Stimulated activated CD8-positive, alpha-beta memory T cell treated with anti-CD3 and anti-CD28 coated beads, Interleukin-15, amount 100 ng/mL, for 1 hour (primary cell): ENCODE measurements around the gene RNU6-9.
A peak's percentile ranks its signal among the peaks of the same experiment; 100 is the strongest.
"Not testable (repeated sequence)": the region's sequence is repeated elsewhere in the genome, so short reads cannot be mapped to it uniquely, and the experiment has no call there.

Source experiments
- DNase-seq: peaks from one replicate; pipeline ENCODE4 v3.0.0-alpha.2; 2020; ENCODE audit warnings: low read depth

RNU6-9 gene

DNA sequence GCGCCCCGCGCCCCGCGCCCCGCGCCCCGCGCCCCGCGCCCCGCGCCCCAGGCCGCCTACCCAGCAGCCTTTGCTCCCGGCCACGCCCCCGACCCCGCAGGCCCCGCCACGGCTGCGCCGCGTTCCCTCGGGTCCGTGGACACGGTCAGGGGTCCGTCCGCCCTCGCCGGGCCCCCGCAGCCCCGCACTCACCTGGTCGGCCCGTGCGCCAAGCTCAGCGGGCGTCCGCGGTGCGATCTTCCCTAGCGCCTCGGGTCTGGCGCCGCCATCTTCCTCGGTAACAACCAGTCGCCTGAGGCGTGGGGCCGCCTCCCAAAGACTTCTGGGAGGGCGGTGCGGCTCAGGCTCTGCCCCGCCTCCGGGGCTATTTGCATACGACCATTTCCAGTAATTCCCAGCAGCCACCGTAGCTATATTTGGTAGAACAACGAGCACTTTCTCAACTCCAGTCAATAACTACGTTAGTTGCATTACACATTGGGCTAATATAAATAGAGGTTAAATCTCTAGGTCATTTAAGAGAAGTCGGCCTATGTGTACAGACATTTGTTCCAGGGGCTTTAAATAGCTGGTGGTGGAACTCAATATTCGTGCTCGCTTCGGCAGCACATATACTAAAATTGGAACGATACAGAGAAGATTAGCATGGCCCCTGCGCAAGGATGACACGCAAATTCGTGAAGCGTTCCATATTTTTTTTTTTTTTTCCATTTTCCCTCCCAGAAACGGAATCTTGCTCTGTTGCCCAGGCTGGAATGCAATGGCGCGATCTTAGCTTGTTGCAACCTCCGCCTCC is at the start of gene RNU6-9, which contains the start of gene MED16:
Gene RNU6-9, plus strand, starts transcription at position 591 of the 796 bp plus-strand sequence.
Gene MED16, minus strand, starts transcription at position 294 of the 796 bp plus-strand sequence. CDS start 2,056 bp downstream, outside the sequence.
- DNase-seq: peak; percentile 71

DNA sequence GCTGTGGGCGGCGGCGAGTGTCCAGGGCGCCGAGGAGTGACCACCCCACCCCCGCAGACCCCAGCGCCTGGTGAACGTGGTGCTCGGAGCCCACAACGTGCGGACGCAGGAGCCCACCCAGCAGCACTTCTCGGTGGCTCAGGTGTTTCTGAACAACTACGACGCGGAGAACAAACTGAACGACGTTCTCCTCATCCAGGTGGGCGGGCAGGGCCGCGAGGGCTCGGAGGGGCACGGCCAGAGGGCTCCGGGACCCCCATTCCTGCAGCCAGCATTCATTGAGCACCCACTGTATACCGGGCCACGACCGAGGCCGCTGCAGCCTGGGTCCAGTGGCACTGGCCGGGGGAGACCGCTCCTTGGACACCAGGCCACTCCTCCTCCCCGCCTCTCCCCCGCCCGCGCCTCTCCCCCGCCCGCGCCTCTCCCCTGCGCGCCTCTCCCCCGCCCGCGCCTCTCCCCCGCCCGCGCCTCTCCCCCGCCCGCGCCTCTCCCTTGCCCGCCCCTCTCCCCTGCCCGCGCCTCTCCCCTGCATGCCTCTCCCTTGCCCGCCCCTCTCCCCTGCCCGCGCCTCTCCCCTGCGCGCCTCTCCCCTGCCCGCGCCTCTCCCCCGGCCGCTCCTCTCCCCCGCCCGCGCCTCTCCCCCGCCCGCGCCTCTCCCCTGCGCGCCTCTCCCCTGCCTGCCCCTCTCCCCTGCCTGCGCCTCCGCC is 49.3 kb upstream of the RNU6-9 start:
- DNase-seq: no peak

DNA sequence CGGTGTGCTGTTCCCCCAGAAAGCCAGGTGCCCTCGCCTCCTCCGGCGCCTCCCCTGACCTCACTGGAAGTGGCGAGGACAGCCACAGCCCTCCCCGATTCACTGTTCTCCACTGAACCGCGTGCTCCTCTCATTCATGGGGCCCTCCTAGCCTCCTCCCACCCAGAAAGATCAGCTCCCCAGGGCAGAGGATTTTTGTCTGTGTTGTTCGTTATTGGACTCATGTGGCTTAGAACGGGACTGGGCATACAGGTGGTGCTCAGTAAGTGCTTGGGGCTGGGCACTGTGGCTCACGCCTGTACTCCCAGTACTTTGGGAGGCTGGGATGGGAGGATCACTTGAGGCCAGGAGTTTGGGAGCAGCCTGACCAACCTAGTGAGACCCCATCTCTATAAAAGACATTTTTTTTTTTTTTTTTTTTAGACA is 48.7 kb upstream of the RNU6-9 start:
- no peak for DNase-seq

DNA sequence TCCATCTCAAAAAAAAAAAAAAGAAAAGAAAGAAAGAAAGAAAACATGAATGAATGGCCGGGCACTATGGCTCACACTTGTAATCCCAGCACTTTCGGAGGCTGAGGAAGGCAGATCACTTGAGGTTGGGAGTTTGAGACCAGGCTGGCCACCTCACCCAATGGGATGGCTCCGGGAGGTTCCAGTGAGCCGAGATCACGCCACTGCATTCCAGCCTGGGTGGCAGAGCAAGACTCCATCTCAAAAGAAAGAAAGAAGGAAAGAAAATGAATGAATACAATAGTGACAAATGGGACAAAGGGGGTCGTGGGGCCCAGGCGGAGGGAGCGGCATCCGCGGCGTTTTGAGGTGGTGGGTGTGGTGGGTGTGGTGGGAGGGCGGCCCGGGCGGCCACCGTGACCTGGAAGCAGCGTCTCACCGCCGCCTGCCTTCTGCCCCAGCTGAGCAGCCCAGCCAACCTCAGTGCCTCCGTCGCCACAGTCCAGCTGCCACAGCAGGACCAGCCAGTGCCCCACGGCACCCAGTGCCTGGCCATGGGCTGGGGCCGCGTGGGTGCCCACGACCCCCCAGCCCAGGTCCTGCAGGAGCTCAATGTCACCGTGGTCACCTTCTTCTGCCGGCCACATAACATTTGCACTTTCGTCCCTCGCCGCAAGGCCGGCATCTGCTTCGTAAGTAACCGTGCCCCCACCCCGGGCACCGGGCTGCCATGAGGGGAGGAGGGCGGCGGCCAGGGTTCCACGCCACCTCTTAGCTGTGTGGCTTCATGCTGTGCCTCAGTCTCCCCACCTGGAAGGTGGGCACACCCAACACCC is 47.4 kb upstream of the RNU6-9 start:
- no peak for DNase-seq

DNA sequence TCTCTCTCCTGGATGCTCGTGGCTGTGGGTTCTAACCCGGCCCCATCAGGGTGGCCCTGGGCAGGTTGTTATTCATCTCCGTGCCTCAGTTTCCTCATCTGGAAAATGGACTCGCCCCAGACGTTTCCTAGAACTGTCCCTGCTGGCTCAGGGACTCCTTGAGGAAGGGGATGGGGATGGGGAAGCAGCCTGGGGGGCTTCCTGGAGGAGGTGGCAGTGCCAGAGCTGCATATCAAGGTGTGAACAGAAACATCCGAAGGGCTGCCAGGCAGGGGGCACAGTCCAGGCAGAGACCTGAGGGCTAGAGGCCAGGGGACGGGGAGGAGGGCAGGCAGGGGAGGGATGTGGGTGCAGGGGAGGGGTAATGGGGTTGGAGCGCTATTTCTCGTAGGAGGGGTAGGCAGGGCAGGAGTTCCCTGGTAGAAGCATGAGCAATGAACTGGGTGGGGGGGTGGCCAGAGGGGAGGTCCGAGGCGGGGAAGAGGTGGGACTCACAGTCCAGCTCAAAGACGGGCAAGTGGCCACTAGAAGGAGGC is 44.8 kb upstream of the RNU6-9 start:
- DNase-seq: no peak

DNA sequence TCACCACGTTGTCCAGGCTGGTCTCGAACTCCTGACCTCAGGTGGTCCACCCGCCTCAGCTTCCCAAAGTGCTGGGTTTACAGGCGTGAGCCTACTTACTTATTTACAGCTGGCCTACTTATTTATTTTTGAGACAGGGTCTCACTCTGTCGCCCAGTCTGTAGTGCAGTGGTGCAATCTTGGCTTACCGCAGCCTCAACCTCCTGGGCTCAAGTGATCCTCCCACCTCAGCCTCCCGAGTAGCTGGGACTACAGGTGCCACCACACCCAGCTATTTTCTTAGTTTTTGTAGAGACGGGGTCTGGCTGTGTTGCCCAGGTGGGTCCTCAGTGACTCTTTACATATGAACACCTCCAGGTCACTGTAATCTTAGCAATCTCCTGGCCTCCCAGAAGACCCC is 44.1 kb upstream of the RNU6-9 start:
- DNase-seq: not testable (repeated sequence)

DNA sequence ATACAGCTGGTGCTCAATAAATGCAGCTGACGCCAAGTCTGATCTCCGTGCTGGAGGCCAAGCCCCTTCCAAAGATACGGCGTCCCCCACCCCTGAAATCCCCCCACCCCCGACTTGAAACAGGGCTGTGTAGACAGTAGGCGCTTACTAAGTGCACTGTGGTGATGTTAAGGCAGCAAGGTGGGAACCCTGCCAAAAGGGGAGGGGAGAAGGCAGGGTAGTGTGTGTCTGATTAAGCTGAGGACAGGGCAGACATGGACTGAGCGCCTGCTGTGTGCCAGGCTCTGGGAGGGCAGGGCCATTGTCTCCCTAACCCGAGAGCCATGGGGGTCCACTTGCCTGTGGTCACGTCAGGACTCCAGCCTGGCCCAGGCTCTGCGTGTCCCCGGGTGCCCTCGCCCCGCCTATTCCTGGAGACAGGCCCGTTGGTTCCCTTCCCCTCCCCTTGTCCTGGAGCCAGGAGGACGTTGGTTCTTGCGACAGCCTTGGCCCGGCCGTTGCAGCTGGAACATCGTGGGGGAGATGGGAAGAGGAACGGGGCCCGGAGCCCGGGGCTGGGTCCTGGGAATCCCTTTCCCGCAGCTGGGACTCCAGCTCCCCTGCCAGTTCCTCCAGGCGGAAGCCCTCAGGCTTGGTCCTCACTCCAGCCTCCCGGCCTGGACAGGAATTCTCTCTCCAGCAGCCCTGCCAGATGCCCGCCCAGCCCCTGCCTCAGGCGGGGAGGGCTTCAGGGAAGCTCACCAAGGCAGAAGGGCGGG is 42.9 kb upstream of the RNU6-9 start:
- no peak for DNase-seq

DNA sequence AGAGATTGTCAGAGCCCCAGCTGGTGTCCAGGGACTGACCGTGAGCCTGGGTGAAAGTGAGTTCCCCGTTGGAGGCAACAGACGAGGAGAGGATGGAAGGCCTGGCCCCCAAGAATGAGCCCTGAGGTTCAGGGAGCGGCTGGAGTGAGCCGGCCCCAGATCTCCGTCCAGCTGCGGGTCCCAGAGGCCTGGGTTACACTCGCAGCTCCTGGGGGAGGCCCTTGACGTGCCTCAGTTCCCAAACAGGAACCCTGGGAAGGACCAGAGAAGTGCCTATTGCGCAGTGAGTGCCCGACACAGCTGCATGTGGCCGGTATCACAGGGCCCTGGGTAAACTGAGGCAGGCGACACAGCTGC is 42.3 kb upstream of the RNU6-9 start:
- DNase-seq: no peak

DNA sequence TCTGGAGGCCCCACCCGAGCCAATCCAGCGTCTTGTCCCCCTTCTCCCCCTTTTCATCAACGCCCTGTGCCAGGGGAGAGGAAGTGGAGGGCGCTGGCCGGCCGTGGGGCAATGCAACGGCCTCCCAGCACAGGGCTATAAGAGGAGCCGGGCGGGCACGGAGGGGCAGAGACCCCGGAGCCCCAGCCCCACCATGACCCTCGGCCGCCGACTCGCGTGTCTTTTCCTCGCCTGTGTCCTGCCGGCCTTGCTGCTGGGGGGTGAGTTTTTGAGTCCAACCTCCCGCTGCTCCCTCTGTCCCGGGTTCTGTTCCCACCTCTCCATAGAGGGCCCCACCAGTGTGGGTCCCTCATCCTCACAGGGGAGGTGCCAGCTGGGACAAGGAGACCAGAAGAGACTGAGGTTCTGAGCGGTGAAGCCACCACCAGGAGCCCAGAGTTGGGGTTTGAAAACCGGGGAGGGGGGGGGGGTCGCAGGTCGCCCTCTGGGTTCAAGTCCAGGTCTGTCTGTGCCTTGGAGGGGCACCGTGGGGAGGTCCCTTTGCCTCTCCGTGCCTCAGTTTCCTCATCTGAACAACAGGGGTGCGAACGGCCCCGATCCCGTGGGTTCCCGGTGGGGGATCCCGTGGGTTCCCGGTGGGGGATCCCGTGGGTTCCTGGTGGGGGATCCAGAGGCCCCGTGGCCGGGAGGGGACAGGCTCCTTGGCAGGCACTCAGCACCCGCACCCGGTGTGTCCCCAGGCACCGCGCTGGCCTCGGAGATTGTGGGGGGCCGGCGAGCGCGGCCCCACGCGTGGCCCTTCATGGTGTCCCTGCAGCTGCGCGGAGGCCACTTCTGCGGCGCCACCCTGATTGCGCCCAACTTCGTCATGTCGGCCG is 40.9 kb upstream of the RNU6-9 start, which contains the start of gene ELANE:
Gene ELANE, plus strand, starts transcription at position 168 of the 878 bp plus-strand sequence. Its CDS starts 26 bp downstream, at position 194.
- DNase-seq: no peak

DNA sequence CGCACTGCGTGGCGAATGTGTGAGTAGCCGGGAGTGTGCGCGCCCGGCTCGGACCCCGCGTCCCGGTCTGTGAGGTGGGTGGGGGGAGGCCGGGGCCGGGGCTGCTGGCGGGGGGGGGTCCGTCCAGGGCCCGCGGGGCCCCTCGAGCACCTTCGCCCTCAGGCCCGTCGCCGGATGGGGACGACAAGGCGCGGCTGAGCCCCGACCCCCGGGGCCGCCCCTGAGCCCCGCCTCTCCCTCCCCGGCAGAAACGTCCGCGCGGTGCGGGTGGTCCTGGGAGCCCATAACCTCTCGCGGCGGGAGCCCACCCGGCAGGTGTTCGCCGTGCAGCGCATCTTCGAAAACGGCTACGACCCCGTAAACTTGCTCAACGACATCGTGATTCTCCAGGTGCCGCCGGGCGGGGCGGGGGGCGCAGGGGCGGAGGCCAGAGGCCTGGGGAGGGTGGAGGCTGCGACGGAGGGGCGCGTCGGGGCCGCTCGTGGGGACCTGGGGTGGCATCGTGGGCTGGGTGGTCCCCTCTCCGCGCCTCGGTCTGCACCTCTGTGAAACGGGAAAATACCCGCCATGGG is 40.2 kb upstream of the RNU6-9 start:
- no peak for DNase-seq

DNA sequence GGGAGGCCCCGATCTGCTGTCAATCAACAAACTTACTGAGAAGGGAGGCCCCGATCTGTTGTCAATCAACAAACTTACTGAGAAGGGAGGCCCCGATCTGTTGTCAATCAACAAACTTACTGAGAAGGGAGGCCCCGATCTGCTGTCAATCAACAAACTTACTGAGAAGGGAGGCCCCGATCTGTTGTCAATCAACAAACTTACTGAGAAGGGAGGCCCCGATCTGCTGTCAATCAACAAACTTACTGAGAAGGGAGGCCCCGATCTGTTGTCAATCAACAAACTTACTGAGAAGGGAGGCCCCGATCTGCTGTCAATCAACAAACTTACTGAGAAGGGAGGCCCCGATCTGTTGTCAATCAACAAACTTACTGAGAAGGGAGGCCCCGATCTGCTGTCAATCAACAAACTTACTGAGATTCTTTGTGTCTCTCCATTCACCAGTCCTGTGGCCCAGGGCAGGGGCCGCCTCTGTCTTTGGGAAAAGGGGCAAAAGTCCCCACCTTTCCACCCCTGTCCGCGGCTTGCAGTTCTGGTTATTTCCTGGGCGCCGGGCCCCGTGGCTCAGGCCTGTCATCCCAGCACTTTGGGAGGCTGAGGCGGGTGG is 39.6 kb upstream of the RNU6-9 start:
- DNase-seq: not testable (repeated sequence)

DNA sequence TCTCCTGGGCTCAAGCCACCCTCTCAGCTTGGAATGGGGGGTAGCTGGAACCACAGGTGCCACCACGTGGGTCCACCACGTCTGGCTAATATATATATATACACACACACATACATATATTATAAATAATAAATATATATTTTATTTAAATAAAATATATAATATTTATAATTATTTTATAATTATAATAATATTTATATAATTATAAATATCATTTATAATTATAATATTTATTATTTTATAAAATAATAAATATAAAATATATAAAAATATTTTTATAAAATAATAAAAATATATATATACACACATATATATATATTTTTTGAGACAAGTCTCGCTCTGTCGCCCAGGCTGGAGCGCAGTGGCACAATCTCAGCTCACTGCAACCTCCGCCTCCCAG is 38.7 kb upstream of the RNU6-9 start:
- DNase-seq: no peak

DNA sequence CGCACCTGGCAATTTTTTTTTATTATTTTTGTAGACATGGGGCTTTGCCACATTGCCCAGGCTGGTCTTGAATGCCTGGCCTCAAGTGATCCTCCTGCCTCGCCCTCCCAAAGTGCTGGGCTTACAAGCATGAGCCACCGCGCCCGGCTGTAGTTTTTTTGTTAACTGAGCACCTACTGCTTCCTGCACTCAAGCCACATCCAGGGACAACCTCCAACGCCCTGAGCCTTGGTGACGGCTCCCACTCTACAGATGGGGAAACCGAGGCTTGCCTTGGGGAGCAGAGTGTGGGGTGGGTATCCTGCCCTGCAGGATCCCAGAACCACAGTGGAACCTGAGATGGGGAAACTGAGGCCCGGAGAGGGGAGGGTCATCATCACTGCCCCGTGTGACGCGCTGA is 38.1 kb upstream of the RNU6-9 start:
- DNase-seq: no peak

DNA sequence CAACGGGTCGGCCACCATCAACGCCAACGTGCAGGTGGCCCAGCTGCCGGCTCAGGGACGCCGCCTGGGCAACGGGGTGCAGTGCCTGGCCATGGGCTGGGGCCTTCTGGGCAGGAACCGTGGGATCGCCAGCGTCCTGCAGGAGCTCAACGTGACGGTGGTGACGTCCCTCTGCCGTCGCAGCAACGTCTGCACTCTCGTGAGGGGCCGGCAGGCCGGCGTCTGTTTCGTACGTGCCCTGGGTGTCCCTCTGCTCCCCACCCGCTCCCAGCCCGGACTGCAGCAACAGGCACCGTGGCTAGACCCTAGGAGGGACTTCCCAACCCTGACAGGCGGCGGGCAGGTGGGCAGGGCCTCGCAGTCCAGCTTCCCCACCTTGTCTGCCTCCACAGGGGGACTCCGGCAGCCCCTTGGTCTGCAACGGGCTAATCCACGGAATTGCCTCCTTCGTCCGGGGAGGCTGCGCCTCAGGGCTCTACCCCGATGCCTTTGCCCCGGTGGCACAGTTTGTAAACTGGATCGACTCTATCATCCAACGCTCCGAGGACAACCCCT is 37.6 kb upstream of the RNU6-9 start:
- no peak for DNase-seq

DNA sequence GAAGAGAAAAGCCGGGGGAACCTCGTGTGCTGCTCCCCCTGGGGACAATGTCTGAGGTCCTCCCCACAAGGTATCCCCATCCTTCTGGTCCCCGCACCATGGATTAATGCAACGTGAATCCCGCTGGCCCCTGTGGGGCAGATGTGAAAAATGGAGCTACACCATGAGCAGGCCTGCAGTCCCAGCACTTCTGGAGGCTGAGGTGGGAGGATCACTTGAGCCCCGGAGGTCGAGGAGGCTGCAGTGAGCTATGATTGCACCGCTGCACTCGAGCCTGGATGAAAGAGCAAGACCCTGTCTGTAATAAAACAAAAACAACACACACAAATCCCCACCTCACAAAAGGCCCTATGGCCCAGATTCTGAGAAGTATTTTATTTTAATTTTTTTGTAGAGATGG is 35.0 kb upstream of the RNU6-9 start:
- no peak for DNase-seq

DNA sequence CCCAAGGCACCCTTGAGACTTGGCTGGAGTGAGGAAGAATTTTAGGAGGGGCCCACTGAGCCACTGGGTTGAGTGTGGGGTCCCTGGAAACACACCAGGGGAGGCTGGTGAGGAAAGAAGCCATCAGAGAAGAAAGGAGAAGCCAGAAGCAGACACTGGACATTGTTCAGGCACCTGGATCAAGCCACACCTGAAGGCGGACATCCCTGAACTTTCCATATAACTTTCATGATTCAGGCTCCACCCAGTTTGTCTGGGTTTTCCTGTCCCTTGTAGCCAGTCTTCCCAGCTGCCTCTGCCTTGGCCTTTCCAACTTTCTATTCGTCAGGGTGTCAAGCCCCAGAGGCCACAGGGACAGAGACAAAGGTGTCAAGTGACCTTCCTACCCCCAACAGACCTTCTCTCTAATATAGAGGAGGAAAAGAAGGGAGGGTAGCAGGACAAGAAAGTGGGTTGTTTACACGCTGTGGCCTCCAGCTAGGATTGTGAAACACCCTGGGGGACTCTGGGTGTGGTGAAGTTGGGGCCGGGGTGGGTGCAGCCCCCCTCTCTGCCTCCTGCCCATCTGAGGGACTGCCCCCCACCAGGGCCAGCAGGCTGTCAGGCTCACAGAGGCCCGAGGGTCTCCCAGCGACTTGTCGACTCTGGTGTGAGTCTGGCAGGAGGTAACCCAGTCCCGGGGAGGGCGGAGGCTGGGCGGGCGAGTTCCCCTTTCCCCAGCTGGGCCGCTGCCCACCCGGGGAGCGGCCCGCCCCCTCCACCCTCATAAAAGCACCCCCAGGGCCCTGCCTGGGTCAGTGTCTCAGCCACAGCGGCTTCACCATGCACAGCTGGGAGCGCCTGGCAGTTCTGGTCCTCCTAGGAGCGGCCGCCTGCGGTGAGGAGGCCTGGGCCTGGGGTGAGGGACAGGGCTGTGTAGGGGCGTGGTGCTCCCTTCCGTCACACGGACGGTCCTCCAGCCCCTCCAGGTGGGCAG is 34.1 kb upstream of the RNU6-9 start, which contains the start of gene CFD:
Gene CFD, plus strand, starts transcription at position 797 of the 976 bp plus-strand sequence. Its CDS starts 26 bp downstream, at position 823.
- DNase-seq: no peak

DNA sequence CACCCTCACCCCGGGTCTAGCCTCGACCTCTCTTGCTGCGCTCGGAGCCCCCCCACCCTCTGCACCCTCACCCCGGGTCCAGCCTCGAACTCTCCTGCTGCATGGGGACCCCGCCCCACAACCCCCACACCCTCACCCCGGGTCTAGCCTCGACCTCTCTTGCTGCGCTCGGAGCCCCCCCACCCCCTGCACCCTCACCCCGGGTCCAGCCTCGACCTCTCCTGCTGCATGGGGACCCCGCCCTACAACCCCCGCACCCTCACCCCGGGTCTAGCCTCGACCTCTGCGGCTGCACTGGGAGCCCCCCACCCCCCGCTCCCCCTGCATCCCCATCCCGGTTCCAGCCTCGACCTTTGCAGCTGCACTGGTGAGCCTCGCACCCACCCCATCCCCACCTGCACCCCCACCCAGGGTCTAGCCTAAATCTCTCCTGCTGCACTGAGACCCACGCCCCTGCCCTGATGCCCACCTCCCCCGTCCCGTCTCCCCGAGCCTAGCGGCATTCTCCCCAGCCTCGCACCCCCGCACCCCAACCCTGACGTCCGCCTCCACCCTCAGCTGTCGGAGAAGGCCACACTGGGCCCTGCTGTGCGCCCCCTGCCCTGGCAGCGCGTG is 32.0 kb upstream of the RNU6-9 start:
- DNase-seq: no peak
